Caco-2 (cell line): ENCODE results near the gene FBN2. TPM values are rescaled to one million over a fixed set of nuclear protein-coding genes. Genes with fewer than 3 reads are reported as not detected.

ENCODE experiments used
- BruUV-seq: library from RNA; stranded (reverse); fragments of 400-500 nt; replicated peaks from 2 replicates; lab custom pipeline; 2021; lab: Mats Ljungman, UMichigan
- CTCF ChIA-PET: fragments of 300-600 bp; sonication (Branson Sonifier 250); formaldehyde crosslinking; loops from one replicate; lab custom pipeline; 2022; ENCODE audit warnings: antibody characterized with exemption; lab: Charles Lee
- POLR2A ChIA-PET: fragments of 300-600 bp; sonication (Branson Sonifier 250); formaldehyde crosslinking; loops from one replicate; lab custom pipeline; 2022; ENCODE audit warnings: antibody characterized with exemption; lab: Charles Lee
- DNase-seq, 2 experiments: peaks; one replicate each; pipeline versions ENCODE4 v3.0.0 to v3.0.0-alpha.2; 2020 to 2022
- H3K27me3 ChIP-seq: replicated peaks from 2 replicates; pipeline ENCODE4 v1.6.0; 2011; ENCODE audit warnings: low read length; ENCODE audit not compliant: control insufficient read depth, insufficient read depth
- H3K36me3 ChIP-seq: 2 replicates; pipeline ENCODE4 v1.5.1; 2011; ENCODE audit warnings: low read length; ENCODE audit not compliant: control insufficient read depth, insufficient read depth
- H3K4me1 ChIP-seq: fragments of 250-450 bp; sonication (Bioruptor Pico); 2 replicates; pipeline ENCODE4 v1.5.1; 2020; ENCODE audit warnings: mild to moderate bottlenecking
- H3K4me3 ChIP-seq: 2 replicates; pipeline ENCODE4 v1.5.1; 2011; ENCODE audit warnings: low read depth, mild to moderate bottlenecking, control low read depth, low read length
- H3K9me3 ChIP-seq: fragments of 250-450 bp; sonication (Bioruptor Pico); 2 replicates; pipeline ENCODE4 v1.5.1; 2020; ENCODE audit warnings: mild to moderate bottlenecking, moderate library complexity
- H3K27ac Mint-ChIP-seq: one replicate; pipeline ENCODE4 v1.8.0; 2022; ENCODE audit warnings: mixed read lengths; ENCODE audit not compliant: unreplicated experiment
- H3K27me3 Mint-ChIP-seq: one replicate; pipeline ENCODE4 v1.8.0; 2022; ENCODE audit warnings: mixed read lengths; ENCODE audit not compliant: insufficient read depth, unreplicated experiment
- H3K36me3 Mint-ChIP-seq: one replicate; pipeline ENCODE4 v1.8.0; 2022; ENCODE audit warnings: mild to moderate bottlenecking, mixed read lengths; ENCODE audit not compliant: insufficient read depth, unreplicated experiment
- H3K4me1 Mint-ChIP-seq: one replicate; pipeline ENCODE4 v1.8.0; 2022; ENCODE audit warnings: low read depth, mixed read lengths; ENCODE audit not compliant: unreplicated experiment
- H3K4me3 Mint-ChIP-seq: one replicate; pipeline ENCODE4 v1.8.0; 2022; ENCODE audit warnings: mild to moderate bottlenecking, moderate library complexity, mixed read lengths; ENCODE audit not compliant: unreplicated experiment
- H3K9me3 Mint-ChIP-seq: one replicate; pipeline ENCODE4 v1.8.0; 2022; ENCODE audit warnings: mixed read lengths; ENCODE audit not compliant: unreplicated experiment
- CTCF ChIP-seq, 2 experiments: fragments of 200-600 bp in 1 of 2; IDR thresholded peaks; 1 replicate in 1 of 2; 2 replicates in 1 of 2; pipeline versions ENCODE4 v1.5.1 to v1.8.0; 2011 to 2022; ENCODE audit warnings: antibody characterized with exemption in 1 of 2, control low read depth in 1 of 2, inconsistent platforms in 1 of 2, low read depth in 1 of 2, low read length in 1 of 2, mild to moderate bottlenecking in 1 of 2, moderate library complexity in 1 of 2; ENCODE audit not compliant: insufficient read depth in 1 of 2, severe bottlenecking in 1 of 2, unreplicated experiment in 1 of 2
- intact Hi-C: fragments of 100-400 bp; cut with micrococcal nuclease; formaldehyde crosslinking; loops from one replicate; pipeline ENCODE4 v1.10.0; 2022; ENCODE audit not compliant: unreplicated experiment
- total RNA-seq: library from RNA; stranded (reverse); gene quantifications from 2 replicates; pipeline ENCODE4 v1.2.3, GENCODE V29; 2022

The FBN2 gene
- total RNA-seq, 1 experiment from 2014 or later: 0.09 TPM

DNA sequence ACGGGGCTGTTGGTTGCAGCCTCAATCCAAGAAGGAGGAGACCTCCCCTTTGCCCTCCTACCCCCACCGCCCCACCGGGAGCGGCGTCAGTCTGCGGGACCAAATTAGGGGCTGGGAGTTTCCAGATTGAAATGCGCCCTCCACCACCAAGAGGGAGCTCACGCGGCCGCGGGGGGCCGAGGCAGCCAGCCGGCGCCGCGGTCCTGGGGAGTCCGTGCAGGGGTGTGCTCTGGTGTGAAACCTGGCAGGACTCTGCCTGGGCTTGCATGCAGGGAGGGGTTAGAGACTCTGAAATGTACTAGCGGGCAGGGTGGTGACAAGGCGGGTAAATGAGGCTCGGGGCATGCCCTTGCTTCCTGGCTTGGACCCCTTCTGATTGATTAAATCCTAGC, 989 bp upstream of the FBN2 start:
- Mint-ChIP-seq H3K4me1 (no peaks in the 10 kb centered on the region), H3K27me3 (no peaks in the 10 kb centered on the region), H3K9me3 (peaks cover 20% of the 10 kb centered on the region), H3K4me3 (no peak overlapping the region), H3K27ac (no peak overlapping the region), H3K36me3 (no peaks in the 10 kb centered on the region)
- Histone ChIP-seq H3K9me3 (peaks cover 10% of the 10 kb centered on the region; the same call in 1 of the 2 replicates), H3K4me3 (no peak overlapping the region), H3K27me3 (no peaks in the 10 kb centered on the region), H3K4me1 (no peaks in the 10 kb centered on the region), H3K36me3 (no peaks in the 10 kb centered on the region)
- TF ChIP-seq CTCF (IDR thresholded peaks at IDR 0.05; ENCODE audit: insufficient read depth in 1 of 2, low read depth in 1 of 2, low read length in 1 of 2, severe bottlenecking in 1 of 2, unreplicated experiment in 1 of 2): no peak
- no peak for DNase-seq
- no TSS peak for BruUV-seq
- CTCF ChIA-PET: no interaction called here
- POLR2A ChIA-PET: no interaction called here
- intact Hi-C loops: no loop called here

- BruUV-seq: no TSS peak
Observed at GRCh38 chr5:128538250-128539037, 399 bp upstream of the FBN2 start.

More at GRCh38 chr5:128538250-128539037, 399 bp upstream of the FBN2 start:
- H3K9me3 ChIP-seq: peaks cover 10% of the 10 kb centered on the region; the same call in 1 of the 2 replicates
- no peaks in the 10 kb centered on the region for H3K36me3 ChIP-seq
- CTCF ChIA-PET: no interaction called here
- H3K4me3 ChIP-seq: no peak overlapping the region
- intact Hi-C loops: no loop called here
- no peaks in the 10 kb centered on the region for H3K27me3 Mint-ChIP-seq
- no peak for TF ChIP-seq CTCF (IDR thresholded peaks at IDR 0.05; ENCODE audit: insufficient read depth in 1 of 2, low read depth in 1 of 2, low read length in 1 of 2, severe bottlenecking in 1 of 2, unreplicated experiment in 1 of 2)
- H3K4me1 ChIP-seq: no peaks in the 10 kb centered on the region
- DNase-seq: no peak
- no peak overlapping the region for H3K4me3 Mint-ChIP-seq
- no peak overlapping the region for H3K27ac Mint-ChIP-seq
- H3K36me3 Mint-ChIP-seq: no peaks in the 10 kb centered on the region
- peaks cover 14% of the 10 kb centered on the region for H3K9me3 Mint-ChIP-seq
- no peaks in the 10 kb centered on the region for H3K4me1 Mint-ChIP-seq
- no peaks in the 10 kb centered on the region for H3K27me3 ChIP-seq
- POLR2A ChIA-PET: no interaction called here
